GM19035 (cell line): ENCODE data around the gene EAF1.
"Not testable (repeated sequence)": the region's sequence is repeated elsewhere in the genome, so short reads cannot be mapped to it uniquely, and the experiment has no call there.

Source experiments
- ATAC-seq: cut with Tn5 transposase; IDR thresholded peaks from one replicate; pipeline ENCODE4 v1.9.1; 2021; ENCODE audit not compliant: unreplicated experiment

Gene EAF1

DNA sequence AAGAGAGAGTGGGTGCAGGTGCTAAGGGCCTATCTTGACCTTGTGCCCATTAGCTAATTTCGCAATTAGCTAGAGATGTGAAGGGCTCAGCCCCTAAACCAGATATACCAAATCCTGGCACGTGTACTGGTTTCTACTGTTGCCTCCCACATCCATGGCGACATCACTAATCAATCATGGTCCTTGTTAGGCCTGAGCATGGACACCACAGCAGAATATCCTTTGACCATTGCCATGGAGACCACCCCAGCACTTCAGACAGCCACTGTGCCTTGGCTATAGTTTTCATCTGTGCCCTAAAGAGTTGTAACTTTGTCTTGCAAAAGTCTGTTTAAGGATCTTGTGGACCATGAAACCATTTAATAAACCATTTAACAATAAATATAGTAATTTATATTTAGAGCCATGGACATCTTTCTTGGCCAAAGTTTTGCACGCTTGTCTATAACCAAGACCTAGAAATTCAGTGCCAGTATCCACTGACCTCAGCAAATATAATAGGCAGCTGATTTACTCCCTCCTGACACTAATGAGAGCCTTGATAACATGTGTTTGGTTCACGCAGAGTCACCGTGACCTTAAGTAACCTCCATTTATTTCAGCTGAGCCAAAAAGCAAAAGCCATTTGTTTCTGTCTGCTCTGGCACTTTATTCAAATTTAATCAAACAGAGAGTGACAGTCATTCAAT is 50.7 kb downstream of the EAF1 start:
- ATAC-seq = no peak

DNA sequence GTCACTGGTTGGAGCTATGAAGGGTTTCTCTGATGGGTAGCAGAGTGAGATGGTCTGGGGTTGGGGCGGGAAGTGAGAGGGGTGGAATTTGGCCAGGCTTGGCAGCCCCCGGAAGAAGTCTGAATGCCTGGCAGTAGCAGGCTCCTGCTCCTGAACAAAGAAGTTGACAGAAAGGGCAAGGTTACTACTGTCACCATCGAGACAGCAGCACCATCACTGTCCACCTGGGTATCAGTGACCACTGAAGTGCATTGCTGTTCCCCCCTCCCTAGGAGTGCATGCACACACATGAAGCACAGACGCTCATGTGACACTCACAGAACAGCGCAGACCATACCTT is 51.2 kb downstream of the EAF1 start:
- ATAC-seq = no peak

DNA sequence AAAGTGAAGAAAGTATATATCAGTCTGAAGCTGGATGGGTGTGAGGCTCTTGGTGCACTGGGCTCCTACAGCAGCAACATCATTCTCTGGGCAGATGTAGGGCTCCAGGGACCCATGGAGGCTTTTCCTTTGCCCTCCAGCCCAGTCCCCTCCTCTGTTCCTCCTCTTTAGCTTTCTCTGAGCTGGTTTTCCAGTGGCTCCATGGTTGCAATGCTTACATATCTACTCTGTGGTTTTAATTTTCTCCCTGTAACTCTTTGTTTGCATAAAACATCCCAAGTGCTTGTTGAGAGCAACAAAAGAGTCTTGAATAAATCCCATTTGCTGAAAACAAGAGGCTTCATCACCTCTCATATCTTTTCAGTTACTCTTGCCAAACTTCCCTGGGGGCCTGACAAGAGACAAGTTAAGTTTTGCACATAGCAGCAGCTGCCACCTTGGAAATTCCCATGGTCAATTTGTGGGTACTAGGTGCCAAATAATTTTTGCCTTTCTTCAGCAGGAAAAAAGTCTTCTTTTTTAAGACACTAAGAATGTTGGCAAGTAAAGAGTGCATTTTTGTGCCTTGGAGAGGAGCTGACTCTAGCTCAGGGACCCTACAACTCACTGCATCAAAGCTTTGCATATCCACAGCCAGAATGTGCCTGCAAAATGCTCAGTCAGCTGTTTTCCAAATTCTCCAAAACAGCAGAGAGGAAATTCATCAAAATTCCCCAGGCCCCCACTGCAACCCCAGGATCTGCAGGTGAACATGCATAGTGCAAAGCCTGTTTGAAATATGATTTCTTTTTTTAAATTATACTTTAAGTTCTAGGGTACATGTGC is 52.2 kb downstream of the EAF1 start:
- no peak for ATAC-seq

DNA sequence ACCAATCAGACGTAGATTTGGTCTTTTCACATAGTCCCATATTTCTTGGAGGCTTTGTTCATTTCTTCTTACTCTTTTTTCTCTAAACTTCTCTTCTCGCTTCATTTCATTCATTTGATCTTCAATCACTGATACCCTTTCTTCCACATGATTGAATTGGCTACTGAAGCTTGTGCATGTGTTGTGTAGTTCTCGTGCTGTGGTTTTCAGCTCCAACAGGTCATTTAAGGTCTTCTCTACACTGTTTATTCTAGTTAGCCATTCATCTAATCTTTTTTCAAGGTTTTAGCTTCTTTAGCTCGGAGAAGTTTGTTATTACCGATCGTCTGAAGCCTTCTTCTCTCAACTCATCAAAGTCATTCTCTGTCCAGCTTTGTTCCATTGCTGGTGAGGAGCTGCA is 57.2 kb downstream of the EAF1 start:
- not testable (repeated sequence) for ATAC-seq

DNA sequence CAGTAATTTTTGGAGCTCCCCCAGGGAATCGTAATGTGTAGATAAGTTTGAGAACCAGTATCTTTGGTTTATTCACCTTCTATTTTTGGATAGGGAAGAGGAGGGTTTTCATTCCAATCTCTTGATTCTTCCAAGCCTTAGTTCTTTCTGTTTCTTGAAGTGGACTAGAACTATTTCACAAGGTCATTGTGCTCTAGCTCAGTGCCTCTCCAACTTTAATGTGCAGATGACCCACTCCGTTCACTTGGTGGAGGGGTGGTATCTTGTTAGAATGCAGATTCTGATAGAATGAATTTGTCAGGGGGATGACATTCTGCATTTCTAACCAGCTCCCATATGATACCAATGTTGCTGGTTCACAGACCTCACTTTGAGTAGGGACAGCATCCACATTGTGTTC is 58.6 kb downstream of the EAF1 start:
- ATAC-seq = no peak

DNA sequence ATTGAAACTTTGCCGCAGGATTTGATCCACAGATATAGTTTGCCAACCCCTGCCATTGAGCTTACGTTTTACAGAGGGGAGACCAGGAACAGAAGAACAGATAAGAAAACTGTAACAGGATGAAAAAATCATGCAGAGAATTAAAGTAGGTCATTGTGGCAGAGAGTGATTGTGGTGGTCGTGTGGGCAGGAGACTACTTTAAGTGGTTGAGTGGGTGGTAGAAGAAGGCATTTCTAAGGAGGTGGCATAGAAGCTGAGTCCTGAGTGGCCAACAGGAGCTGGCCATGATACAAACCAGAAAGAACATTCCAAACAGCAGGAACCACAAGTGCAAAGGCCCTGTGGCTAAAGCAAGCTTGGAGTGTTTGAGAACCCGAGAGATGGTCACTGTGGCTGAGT is 59.6 kb downstream of the EAF1 start:
- ATAC-seq = no peak

DNA sequence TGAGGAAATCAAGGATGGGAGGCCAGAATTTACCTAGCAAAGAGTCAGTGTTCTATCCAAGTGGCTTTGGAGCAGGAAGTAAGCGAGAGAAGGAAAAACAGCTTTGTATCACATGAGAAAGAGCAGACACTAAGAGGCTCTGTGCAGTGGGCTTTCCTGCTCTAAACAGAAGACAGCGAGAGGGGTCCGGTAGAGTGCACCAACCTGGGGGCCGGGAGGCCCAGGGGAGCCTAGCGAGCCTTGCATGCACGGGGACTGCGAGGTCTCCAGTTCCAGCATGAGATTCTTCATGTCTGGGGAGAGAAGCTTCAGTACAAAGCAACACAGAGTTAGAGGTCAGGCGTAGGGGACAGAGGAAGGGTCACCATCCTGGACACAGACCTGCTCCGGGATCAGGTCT is 60.6 kb downstream of the EAF1 start:
- no peak for ATAC-seq

DNA sequence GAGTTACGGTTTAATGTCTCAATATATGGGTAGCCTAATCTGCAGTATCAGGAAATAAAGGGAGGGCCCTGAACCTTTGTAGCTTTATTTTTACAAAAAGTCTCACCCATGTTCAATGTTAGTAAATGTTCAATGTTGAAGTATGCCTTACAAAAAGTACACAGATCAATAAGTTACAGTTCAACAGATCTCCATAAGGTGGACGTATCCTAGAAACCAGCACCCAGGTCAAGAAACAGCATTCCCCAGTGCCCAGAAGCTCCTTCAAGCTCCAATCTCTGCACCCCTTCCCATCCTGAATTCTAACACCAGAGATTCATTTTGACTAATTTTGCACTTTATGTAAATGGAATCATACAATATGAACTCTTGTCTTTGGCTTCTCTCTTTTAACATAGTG is 62.8 kb downstream of the EAF1 start:
- ATAC-seq = no peak

DNA sequence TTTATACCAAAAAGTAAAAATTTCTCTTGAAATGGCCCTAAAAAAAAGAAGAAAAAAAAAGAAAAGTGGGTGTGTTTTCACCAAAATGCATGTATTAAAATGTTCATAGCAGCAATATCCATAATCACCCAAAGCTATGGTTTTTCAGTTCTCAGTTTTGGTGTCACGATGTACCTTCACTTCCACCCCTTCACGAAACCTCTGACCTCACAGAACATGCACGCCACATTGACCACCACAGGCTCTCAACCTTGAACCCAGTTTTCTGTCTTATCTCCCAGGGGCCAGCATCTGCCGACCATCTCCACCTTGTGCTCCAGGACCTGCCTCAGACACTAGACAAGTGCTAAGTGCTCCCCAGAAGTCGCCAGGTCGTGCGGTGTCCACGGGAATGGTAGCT is 63.7 kb downstream of the EAF1 start:
- no peak for ATAC-seq
